Fibroblast of the aortic adventitia (primary cell): ENCODE data around the gene TNFRSF13B. TPM values are rescaled to one million over a fixed set of nuclear protein-coding genes. Genes with fewer than 3 reads are reported as not detected.

Source experiments
- DNase-seq: peaks from one replicate; pipeline ENCODE4 v3.0.0-alpha.2; 2010; ENCODE audit warnings: low read depth
- H3K4me3 ChIP-seq: 2 replicates; pipeline ENCODE4 v1.5.1; 2011; ENCODE audit warnings: low read depth, mild to moderate bottlenecking, control low read depth, low read length, moderate library complexity
- CTCF ChIP-seq: IDR thresholded peaks from 2 replicates; pipeline ENCODE4 v1.5.1; 2011; ENCODE audit warnings: mild to moderate bottlenecking, low read length, control low read depth, inconsistent platforms; ENCODE audit not compliant: insufficient read depth
- total RNA-seq: library from RNA; depleted of rRNA; stranded (reverse); fragments of >200 nt; gene quantifications from 2 replicates; pipeline ENCODE4 v1.2.3, GENCODE V29; 2012; ENCODE audit warnings: low replicate concordance

Gene TNFRSF13B
- total RNA-seq, 1 donor = not detected

- H3K4me3 ChIP-seq = no peak overlapping the region
- DNase-seq = no peak
- TF ChIP-seq CTCF = no peak
Observed at GRCh38 chr17:16953841-16954240, 18.1 kb downstream of the TNFRSF13B start.

- DNase-seq = no peak
- no peak overlapping the region for H3K4me3 ChIP-seq
- TF ChIP-seq CTCF = no peak
Observed at GRCh38 chr17:16953347-16953746, 18.6 kb downstream of the TNFRSF13B start.

- no peak for TF ChIP-seq CTCF
- no peak for DNase-seq
- H3K4me3 ChIP-seq = no peak overlapping the region
Observed at GRCh38 chr17:16952401-16952800, 19.5 kb downstream of the TNFRSF13B start.

- DNase-seq = no peak
- no peak overlapping the region for H3K4me3 ChIP-seq
- no peak for TF ChIP-seq CTCF
Observed at GRCh38 chr17:16950488-16950887, 21.4 kb downstream of the TNFRSF13B start.

- DNase-seq = no peak
- no peak for TF ChIP-seq CTCF
- no peak overlapping the region for H3K4me3 ChIP-seq
Observed at GRCh38 chr17:16948587-16949376, 23.1 kb downstream of the TNFRSF13B start.

- no peak overlapping the region for H3K4me3 ChIP-seq
- TF ChIP-seq CTCF = no peak
- DNase-seq = no peak
Observed at GRCh38 chr17:16947470-16947869, 24.4 kb downstream of the TNFRSF13B start.
